ENCODE measurements around the gene TRDN.

DNA sequence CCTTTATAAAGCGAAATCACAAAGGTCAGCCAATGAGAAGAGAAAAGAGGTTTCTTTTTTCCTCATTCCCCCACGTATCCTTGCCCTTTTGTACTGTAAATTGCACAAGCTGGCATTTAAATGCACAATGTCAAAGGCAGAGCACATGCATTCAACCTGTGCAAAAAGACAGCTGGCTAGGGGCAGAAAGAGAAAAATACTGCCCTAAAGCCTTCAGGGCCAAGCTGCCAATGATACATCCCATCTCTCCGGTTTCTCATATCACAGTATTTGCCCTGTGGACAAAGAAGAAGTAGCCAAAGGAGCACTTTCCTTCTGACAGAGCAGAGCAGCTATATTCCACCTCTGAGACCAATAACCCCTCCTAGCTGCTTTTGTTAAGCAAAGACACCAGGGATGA is 219.2 kb downstream of the TRDN start:
- TF ChIP-seq ZNF133 (tag by site-specific recombination; IDR thresholded peaks at IDR 0.05) (no peak), ZFHX2 (tag by site-specific recombination; conservative IDR thresholded peaks at IDR 0.05) (no peak), PBX3 (CRISPR knock-in tag; IDR thresholded peaks at IDR 0.05) (no peak), CTCF (tag by site-specific recombination; IDR thresholded peaks at IDR 0.05) (no peak), ZNF138 (tag by site-specific recombination; IDR thresholded peaks at IDR 0.05; ENCODE audit: borderline replicate concordance) (no peak), ZNF121 (tag by site-specific recombination; IDR thresholded peaks at IDR 0.05) (no peak), ZNF24 (tag by site-specific recombination; IDR thresholded peaks at IDR 0.05) (no peak), ZEB2 (tag by site-specific recombination; IDR thresholded peaks at IDR 0.05) (no peak), YY1 (tag by site-specific recombination; IDR thresholded peaks at IDR 0.05) (no peak), ZBTB21 (tag by site-specific recombination; IDR thresholded peaks at IDR 0.05) (no peak), WT1 (tag by site-specific recombination; IDR thresholded peaks at IDR 0.05) (no peak)
- TF ChIP-seq, protein P1, sequence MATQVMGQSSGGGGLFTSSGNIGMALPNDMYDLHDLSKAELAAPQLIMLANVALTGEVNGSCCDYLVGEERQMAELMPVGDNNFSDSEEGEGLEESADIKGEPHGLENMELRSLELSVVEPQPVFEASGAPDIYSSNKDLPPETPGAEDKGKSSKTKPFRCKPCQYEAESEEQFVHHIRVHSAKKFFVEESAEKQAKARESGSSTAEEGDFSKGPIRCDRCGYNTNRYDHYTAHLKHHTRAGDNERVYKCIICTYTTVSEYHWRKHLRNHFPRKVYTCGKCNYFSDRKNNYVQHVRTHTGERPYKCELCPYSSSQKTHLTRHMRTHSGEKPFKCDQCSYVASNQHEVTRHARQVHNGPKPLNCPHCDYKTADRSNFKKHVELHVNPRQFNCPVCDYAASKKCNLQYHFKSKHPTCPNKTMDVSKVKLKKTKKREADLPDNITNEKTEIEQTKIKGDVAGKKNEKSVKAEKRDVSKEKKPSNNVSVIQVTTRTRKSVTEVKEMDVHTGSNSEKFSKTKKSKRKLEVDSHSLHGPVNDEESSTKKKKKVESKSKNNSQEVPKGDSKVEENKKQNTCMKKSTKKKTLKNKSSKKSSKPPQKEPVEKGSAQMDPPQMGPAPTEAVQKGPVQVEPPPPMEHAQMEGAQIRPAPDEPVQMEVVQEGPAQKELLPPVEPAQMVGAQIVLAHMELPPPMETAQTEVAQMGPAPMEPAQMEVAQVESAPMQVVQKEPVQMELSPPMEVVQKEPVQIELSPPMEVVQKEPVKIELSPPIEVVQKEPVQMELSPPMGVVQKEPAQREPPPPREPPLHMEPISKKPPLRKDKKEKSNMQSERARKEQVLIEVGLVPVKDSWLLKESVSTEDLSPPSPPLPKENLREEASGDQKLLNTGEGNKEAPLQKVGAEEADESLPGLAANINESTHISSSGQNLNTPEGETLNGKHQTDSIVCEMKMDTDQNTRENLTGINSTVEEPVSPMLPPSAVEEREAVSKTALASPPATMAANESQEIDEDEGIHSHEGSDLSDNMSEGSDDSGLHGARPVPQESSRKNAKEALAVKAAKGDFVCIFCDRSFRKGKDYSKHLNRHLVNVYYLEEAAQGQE (tag by site-specific recombination; IDR thresholded peaks at IDR 0.05): no peak
- TF ChIP-seq, protein P2, sequence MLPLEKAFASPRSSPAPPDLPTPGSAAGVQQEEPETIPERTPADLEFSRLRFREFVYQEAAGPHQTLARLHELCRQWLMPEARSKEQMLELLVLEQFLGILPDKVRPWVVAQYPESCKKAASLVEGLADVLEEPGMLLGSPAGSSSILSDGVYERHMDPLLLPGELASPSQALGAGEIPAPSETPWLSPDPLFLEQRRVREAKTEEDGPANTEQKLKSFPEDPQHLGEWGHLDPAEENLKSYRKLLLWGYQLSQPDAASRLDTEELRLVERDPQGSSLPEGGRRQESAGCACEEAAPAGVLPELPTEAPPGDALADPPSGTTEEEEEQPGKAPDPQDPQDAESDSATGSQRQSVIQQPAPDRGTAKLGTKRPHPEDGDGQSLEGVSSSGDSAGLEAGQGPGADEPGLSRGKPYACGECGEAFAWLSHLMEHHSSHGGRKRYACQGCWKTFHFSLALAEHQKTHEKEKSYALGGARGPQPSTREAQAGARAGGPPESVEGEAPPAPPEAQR (tag by site-specific recombination; IDR thresholded peaks at IDR 0.05): no peak
- TF ChIP-seq, protein P3, sequence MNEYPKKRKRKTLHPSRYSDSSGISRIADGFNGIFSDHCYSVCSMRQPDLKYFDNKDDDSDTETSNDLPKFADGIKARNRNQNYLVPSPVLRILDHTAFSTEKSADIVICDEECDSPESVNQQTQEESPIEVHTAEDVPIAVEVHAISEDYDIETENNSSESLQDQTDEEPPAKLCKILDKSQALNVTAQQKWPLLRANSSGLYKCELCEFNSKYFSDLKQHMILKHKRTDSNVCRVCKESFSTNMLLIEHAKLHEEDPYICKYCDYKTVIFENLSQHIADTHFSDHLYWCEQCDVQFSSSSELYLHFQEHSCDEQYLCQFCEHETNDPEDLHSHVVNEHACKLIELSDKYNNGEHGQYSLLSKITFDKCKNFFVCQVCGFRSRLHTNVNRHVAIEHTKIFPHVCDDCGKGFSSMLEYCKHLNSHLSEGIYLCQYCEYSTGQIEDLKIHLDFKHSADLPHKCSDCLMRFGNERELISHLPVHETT (tag by site-specific recombination; IDR thresholded peaks at IDR 0.05): no peak

Measured in HEK293 (cell line).